RWPE2 (cell line): ENCODE measurements around the gene SRMS.
"Not testable (repeated sequence)": the region's sequence is repeated elsewhere in the genome, so short reads cannot be mapped to it uniquely, and the experiment has no call there.

ENCODE experiments used
- ATAC-seq: fragments of 200-7000 bp; cut with Tn5 transposase; 3 replicates; pipeline ENCODE4 v1.9.1; 2021; ENCODE audit warnings: low read depth
- DNase-seq: peaks from one replicate; pipeline ENCODE4 v3.0.0-alpha.2; 2020; ENCODE audit warnings: low spot score
- H3K27ac ChIP-seq: fragments of 450-650 bp; 2 replicates; pipeline ENCODE4 v1.5.1; 2017; ENCODE audit warnings: mild to moderate bottlenecking; ENCODE audit not compliant: poor library complexity, severe bottlenecking
- H3K27me3 ChIP-seq: fragments of 250-450 bp; sonication (Bioruptor Pico); 2 replicates; pipeline ENCODE4 v1.5.1; 2021; ENCODE audit warnings: mild to moderate bottlenecking, moderate library complexity; ENCODE audit not compliant: insufficient read depth, poor library complexity, severe bottlenecking
- H3K36me3 ChIP-seq: fragments of 250-450 bp; sonication (Bioruptor Pico); 2 replicates; pipeline ENCODE4 v1.5.1; 2020; ENCODE audit warnings: low read depth, mild to moderate bottlenecking, moderate library complexity
- H3K4me1 ChIP-seq: fragments of 250-450 bp; sonication (Bioruptor Pico); 2 replicates; pipeline ENCODE4 v1.5.1; 2021; ENCODE audit warnings: mild to moderate bottlenecking, moderate library complexity; ENCODE audit not compliant: insufficient read depth, poor library complexity, severe bottlenecking
- H3K4me3 ChIP-seq: fragments of 250-450 bp; sonication (Bioruptor Pico); 2 replicates; pipeline ENCODE4 v1.5.1; 2021; ENCODE audit warnings: mild to moderate bottlenecking, moderate library complexity; ENCODE audit not compliant: severe bottlenecking
- H3K9me3 ChIP-seq: fragments of 250-450 bp; sonication (Bioruptor Pico); 2 replicates; pipeline ENCODE4 v1.5.1; 2021; ENCODE audit warnings: mild to moderate bottlenecking, moderate library complexity; ENCODE audit not compliant: severe bottlenecking
- CTCF ChIP-seq: fragments of 450-650 bp; IDR thresholded peaks from one replicate; pipeline ENCODE4 v1.5.1; 2017; ENCODE audit warnings: mild to moderate bottlenecking, moderate library complexity; ENCODE audit not compliant: poor library complexity, severe bottlenecking

The SRMS gene

DNA sequence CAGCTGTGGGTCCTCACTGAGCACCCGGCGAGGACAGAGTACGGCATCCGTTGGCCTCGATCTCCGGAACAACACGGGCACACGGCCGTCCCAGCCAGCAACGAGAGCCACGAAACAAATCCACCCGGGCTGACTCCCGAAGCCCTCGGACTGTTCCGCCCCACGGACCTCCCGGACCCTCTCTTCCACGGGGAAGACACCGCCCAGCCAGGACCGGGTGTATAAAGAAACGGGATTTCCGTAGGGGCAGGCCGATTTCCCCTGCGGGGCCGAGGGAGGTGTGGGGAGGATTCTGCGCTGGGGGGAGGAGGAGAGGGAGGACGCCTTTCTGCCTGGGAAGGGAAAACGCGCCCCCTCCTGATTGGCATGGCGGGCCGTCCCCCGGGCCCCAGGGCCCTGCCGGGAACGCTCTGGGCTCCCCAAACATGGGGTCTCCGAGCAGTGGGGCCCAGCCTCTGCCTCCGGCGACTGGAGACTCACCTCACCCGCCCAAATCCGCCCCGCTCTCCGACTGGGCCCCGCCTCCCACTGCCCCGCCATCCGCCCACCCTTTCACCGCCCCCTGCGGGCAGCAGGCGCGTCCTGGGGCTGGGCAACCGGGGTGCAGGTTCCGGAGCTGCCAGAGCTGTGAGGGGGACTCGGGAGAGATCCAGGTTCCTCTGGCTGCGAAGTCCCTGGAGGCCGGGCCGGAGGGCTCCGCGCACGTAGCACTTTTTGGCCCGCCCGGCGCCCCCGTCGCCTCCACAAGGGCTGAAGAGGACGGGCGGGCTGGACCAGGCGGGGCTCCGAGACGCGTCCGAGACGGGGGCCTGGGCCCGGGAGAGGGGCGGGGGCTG, 27.7 kb downstream of the SRMS start:
- Histone ChIP-seq H3K36me3 (peaks cover 29% of the 10 kb centered on the region), H3K4me3 (peak overlapping the region; percentile 57), H3K27ac (peak overlapping the region; percentile 79), H3K4me1 (peaks cover 5% of the 10 kb centered on the region), H3K27me3 (no peaks in the 10 kb centered on the region), H3K9me3 (peaks cover 10% of the 10 kb centered on the region)
- TF ChIP-seq CTCF = peak; percentile 67
- DNase-seq (peak; percentile 95), ATAC-seq (peak; percentile 66)

- H3K4me1 ChIP-seq = peaks cover 5% of the 10 kb centered on the region
- DNase-seq = peak; percentile 85
- no peak for ATAC-seq
- H3K9me3 ChIP-seq = peaks cover 10% of the 10 kb centered on the region
- no peak for TF ChIP-seq CTCF
- no peaks in the 10 kb centered on the region for H3K27me3 ChIP-seq
- H3K4me3 ChIP-seq = peak overlapping the region; percentile 57
- peaks cover 29% of the 10 kb centered on the region for H3K36me3 ChIP-seq
- H3K27ac ChIP-seq = peak overlapping the region; percentile 79
Measured at GRCh38 chr20:63518946-63519667, 28.4 kb downstream of the SRMS start.

GRCh38 chr20:63518351-63518861, 29.1 kb downstream of the SRMS start:
- DNase-seq = no peak
- Histone ChIP-seq H3K4me3 (no peak overlapping the region), H3K27ac (no peak overlapping the region), H3K4me1 (peaks cover 5% of the 10 kb centered on the region), H3K27me3 (no peaks in the 10 kb centered on the region), H3K9me3 (peaks cover 5% of the 10 kb centered on the region), H3K36me3 (peaks cover 23% of the 10 kb centered on the region)
- ATAC-seq = no peak
- TF ChIP-seq CTCF = no peak

DNA sequence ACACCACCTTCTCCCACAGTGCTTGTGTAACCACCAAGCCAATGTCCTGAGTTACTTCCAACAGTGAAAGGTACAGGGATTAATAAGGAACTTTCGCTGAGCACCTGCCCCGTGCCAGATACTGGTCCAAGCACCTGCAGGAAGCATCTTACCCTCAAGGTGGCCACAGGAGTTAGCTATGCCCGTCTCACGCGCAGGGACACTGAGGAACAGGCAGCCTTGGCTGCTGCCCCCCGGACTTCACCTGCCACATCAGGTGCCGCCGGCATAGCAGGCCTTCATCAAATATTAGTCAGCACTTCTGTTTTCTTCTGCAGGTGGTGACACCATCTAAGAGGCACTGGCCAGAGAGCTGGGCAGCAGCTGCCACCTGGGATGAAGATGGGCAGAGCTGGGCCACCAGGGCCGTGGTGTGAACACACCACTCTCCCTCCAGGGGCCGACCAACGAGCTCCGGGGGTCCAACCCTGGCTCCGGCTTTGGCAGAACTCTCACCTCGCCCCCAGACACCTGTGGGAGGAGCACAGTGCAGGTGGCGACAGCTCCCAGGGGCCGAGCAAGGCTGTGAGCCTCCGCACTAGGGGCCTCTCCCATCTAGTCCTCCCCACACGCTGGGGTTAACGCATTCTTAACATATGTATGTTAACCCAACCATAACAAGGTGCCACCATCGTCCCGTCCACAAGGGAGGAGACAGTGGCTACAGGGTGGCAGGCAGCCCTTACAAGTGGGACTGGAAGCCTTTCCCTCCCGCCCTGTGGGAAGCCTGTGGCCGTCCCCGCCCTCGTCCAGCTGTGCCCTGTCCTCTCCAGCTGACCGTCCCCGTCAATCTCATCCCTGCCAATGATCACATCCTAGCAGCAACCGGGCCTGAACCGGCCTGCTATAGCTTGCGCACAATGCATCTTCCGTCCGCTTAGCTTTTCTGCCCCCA, 29.9 kb downstream of the SRMS start:
- peaks cover 5% of the 10 kb centered on the region for H3K4me1 ChIP-seq
- H3K36me3 ChIP-seq = peaks cover 15% of the 10 kb centered on the region
- DNase-seq (peak; percentile 87), ATAC-seq (no peak)
- H3K4me3 ChIP-seq = no peak overlapping the region
- no peaks in the 10 kb centered on the region for H3K9me3 ChIP-seq
- H3K27me3 ChIP-seq = peaks cover 4% of the 10 kb centered on the region
- TF ChIP-seq CTCF = no peak
- no peak overlapping the region for H3K27ac ChIP-seq

DNA sequence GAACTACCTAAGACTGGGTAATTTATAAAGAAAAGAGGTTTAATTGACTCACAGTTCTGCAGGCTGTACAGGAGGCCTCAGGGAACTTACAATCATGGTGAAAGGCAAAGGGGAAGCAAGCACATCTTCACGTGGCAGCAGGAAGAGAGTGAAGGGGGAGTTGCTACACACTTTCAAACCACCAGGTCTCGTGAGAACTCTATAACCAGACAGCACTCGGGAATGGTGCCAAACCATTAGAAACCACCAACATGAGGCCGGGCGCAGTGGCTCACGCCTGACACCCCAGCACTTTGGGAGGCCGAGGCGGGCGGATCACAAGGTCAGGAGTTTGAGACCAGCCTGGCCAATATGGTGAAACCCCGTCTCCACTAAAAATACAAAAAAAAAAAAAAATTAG, 33.0 kb downstream of the SRMS start:
- H3K4me3 ChIP-seq, H3K27me3 ChIP-seq, H3K9me3 ChIP-seq, H3K27ac ChIP-seq, H3K36me3 ChIP-seq, H3K4me1 ChIP-seq, DNase-seq, ATAC-seq: not testable (repeated sequence)
